Measurements from ENCODE around the gene GNPDA1. TPM values are rescaled to one million over a fixed set of nuclear protein-coding genes. Genes with fewer than 3 reads are reported as not detected.

The GNPDA1 gene
- total and polyA plus RNA-seq, 10 of the 15 experiments (the other 5 are each of a cell fraction or from before 2014, with no cell fraction given), result 1.0 to 11.9 (median 3.9) TPM

DNA sequence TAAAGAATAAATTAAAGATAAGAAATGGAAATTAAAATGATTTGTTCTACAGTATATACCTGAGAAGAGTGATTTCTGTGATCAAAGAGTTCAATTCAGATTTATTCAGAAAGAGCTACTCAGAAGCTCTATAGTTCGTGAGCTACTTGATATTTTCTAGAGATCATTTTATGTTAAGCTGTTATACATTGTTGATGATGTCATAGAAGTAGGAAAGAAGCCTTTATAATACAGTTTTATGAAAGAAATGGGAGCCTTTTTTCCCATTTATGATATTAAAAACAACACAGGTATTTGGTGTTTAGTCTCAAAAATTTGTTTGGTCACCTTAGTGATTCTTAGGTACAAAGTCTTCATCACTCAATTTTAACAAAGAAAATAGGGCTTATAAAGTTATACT is 23.1 kb downstream of the GNPDA1 start:
- Histone ChIP-seq H3K4me1 (ENCODE audit: control insufficient read depth, insufficient read depth, low read length) (no peaks in the 10 kb centered on the region), H3K36me3 (ENCODE audit: control insufficient read depth in 2 of 2, insufficient read depth in 2 of 2, low read length in 1 of 2) (peaks cover 0 to 6% of the 10 kb centered on the region in 2 experiments; a peak in 2 of 4 replicates), H3K9me3 (replicated peaks; ENCODE audit: control insufficient read depth, insufficient read depth, low read length) (no peaks in the 10 kb centered on the region), H3K4me2 (ENCODE audit: control insufficient read depth, insufficient read depth) (no peak overlapping the region), H4K20me1 (ENCODE audit: control insufficient read depth, insufficient read depth) (no peaks in the 10 kb centered on the region), H3K27ac (ENCODE audit: control insufficient read depth, insufficient read depth) (no peak overlapping the region), H3K4me3 (no peak overlapping the region), H2AFZ (ENCODE audit: control insufficient read depth, low read depth, low read length) (no peak overlapping the region), H3K27me3 (replicated peaks in 1 of 2; ENCODE audit: control insufficient read depth in 2 of 2, insufficient read depth in 2 of 2, low read length in 1 of 2) (no peaks in the 10 kb centered on the region), H3K9ac (ENCODE audit: control insufficient read depth, insufficient read depth, low read length) (no peak overlapping the region), H3K79me2 (ENCODE audit: control insufficient read depth, insufficient read depth, low read length) (no peaks in the 10 kb centered on the region)
- WGBS (ENCODE audit: insufficient coverage, insufficient replicate concordance, low lambda C conversion rate, missing lambda C conversion rate), result 0% methylated on average over 1 of the region's 1 CpG
- in situ Hi-C loops (cut with MboI) (loop anchor here (5.0 kb wide), 1 partner anchor 153 kb away; no protein-coding TSS in a partner anchor), intact Hi-C loops (cut with micrococcal nuclease; ENCODE audit: unreplicated experiment) (no loop called here)
- RAD21 ChIA-PET (ENCODE audit: unreplicated experiment), result interaction anchor here (0.5 to 3.7 kb wide), 10 partner anchors 10 to 325 kb away, joined by 3 to 25 read pairs (median 6); partner anchors contain the start of gene RNF14
- SMC1A ChIA-PET (ENCODE audit: uncharacterized antibody, unreplicated experiment), result interaction anchor here (0.6 to 7.0 kb wide), 13 partner anchors 13 to 884 kb away, joined by 3 to 67 read pairs (median 5); partner anchors contain the start of genes GNPDA1 and RNF14
- CTCF ChIA-PET, result interaction anchor here (0.6 to 9.5 kb wide), 17 partner anchors 11 to 723 kb away, joined by 3 to 120 read pairs (median 4); partner anchors contain the start of genes DELE1, GNPDA1 and RNF14
- no peak for DNase-seq (ENCODE audit: low read depth, low spot score)
- no peak for ATAC-seq
- TF ChIP-seq WRNIP1 (IDR thresholded peaks at IDR 0.05; ENCODE audit: borderline replicate concordance, low read depth, low read length) (no peak), TAF1 (IDR thresholded peaks at IDR 0.05; ENCODE audit: borderline replicate concordance, low read depth, low read length) (no peak), NFIC (IDR thresholded peaks at IDR 0.05; ENCODE audit: low read depth, low read length) (no peak), POLR2AphosphoS5 (IDR thresholded peaks at IDR 0.05; ENCODE audit: low read length) (no peak), SKIL (IDR thresholded peaks at IDR 0.05; ENCODE audit: low read depth, poor library complexity, severe bottlenecking) (no peak), ZZZ3 (IDR thresholded peaks at IDR 0.05; ENCODE audit: control insufficient read depth, insufficient read length, low read depth) (no peak), RAD51 (IDR thresholded peaks at IDR 0.05) (no peak), SMAD5 (IDR thresholded peaks at IDR 0.05; ENCODE audit: low read depth) (no peak), MLLT1 (IDR thresholded peaks at IDR 0.05) (no peak), RFX5 (IDR thresholded peaks at IDR 0.05; ENCODE audit: low read depth, low read length) (no peak), BHLHE40 (IDR thresholded peaks at IDR 0.05; ENCODE audit: borderline replicate concordance in 1 of 2, low read depth in 2 of 2, low read length in 1 of 2) (no peak), SP1 (IDR thresholded peaks at IDR 0.05; ENCODE audit: low read depth, low read length) (no peak), JUND (IDR thresholded peaks at IDR 0.05; ENCODE audit: low read depth, low read length) (no peak), CBFB (IDR thresholded peaks at IDR 0.05; ENCODE audit: low read depth) (no peak), CBX3 (IDR thresholded peaks at IDR 0.05; ENCODE audit: borderline replicate concordance, low read depth) (no peak)
- TF ChIP-seq, protein P1, sequence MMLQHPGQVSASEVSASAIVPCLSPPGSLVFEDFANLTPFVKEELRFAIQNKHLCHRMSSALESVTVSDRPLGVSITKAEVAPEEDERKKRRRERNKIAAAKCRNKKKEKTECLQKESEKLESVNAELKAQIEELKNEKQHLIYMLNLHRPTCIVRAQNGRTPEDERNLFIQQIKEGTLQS (IDR thresholded peaks at IDR 0.05; ENCODE audit: borderline replicate concordance, extremely low read depth, low read depth, low read length), result no peak
- TF ChIP-seq, protein P2, sequence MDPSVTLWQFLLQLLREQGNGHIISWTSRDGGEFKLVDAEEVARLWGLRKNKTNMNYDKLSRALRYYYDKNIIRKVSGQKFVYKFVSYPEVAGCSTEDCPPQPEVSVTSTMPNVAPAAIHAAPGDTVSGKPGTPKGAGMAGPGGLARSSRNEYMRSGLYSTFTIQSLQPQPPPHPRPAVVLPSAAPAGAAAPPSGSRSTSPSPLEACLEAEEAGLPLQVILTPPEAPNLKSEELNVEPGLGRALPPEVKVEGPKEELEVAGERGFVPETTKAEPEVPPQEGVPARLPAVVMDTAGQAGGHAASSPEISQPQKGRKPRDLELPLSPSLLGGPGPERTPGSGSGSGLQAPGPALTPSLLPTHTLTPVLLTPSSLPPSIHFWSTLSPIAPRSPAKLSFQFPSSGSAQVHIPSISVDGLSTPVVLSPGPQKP (IDR thresholded peaks at IDR 0.05; ENCODE audit: low read depth, low read length), result no peak
- POLR2A ChIA-PET, result interaction anchor here (1.9 kb wide), 1 partner anchor 21 kb away, joined by 7 read pairs; the partner anchor contains the start of gene RNF14
- FAIRE-seq, result no peak
- no TSS peak for BruUV-seq (replicated peaks)

Data from GM12878 (cell line).